Measurements from ENCODE around the gene FADS2.

- no peak for TF ChIP-seq CTCF (IDR thresholded peaks at IDR 0.05)
- TF ChIP-seq POLR2A (IDR thresholded peaks at IDR 0.05) = no peak
Observed at GRCh38 chr11:61782841-61783240, 45.3 kb upstream of the FADS2 start.
